HCT116 (cell line): ENCODE data around the gene AUP1. TPM values are rescaled to one million over a fixed set of nuclear protein-coding genes. Genes with fewer than 3 reads are reported as not detected.

Experiments
- ATAC-seq: fragments of 200-7000 bp; cut with Tn5 transposase; 2 replicates; pipeline ENCODE4 v1.9.1; 2020; ENCODE audit warnings: mild to moderate bottlenecking, moderate library complexity
- BruUV-seq: library from RNA; stranded (reverse); fragments of 400-500 nt; replicated peaks from 2 replicates; lab custom pipeline; 2021; lab: Mats Ljungman, UMichigan
- CTCF ChIA-PET: fragments of 300-600 bp; sonication (Branson Sonifier 250); formaldehyde crosslinking; loops from one replicate; lab custom pipeline; 2021; ENCODE audit warnings: antibody characterized with exemption; lab: Charles Lee
- POLR2A ChIA-PET: fragments of 300-600, 350-600 bp; sonication (Branson Sonifier 250); formaldehyde crosslinking; loops from one replicate; lab custom pipeline; 2021; ENCODE audit warnings: antibody characterized with exemption; lab: Charles Lee
- RAD21 ChIA-PET, 2 experiments: fragments of 300-600 bp; sonication (Branson Sonifier 250); formaldehyde crosslinking; loops; one replicate each; lab custom pipeline; 2023; ENCODE audit warnings: low total read pairs in 2 of 2; ENCODE audit not compliant: uncharacterized antibody in 2 of 2, unreplicated experiment in 2 of 2, low non-redundant PET in 1 of 2; lab: Charles Lee
- DNase-seq: peaks from one replicate; pipeline ENCODE4 v3.0.0-alpha.2; 2010; ENCODE audit warnings: low read depth, low spot score
- H2AFZ ChIP-seq: fragments of 200-600 bp; shearing (Covaris generic), sonication (generic); 2 replicates; pipeline ENCODE4 v1.6.1; 2017; ENCODE audit warnings: low read depth, mixed run types, mixed read lengths, antibody characterized with exemption, low read length; ENCODE audit not compliant: poor library complexity, severe bottlenecking
- H3K27ac ChIP-seq: 2 replicates; pipeline ENCODE4 v1.5.1; 2012; ENCODE audit warnings: low read depth, low read length
- H3K27me3 ChIP-seq: fragments of 200-600 bp; sonication (generic); 2 replicates; pipeline ENCODE4 v1.6.1; 2016; ENCODE audit warnings: mixed run types, low read length, mixed read lengths; ENCODE audit not compliant: insufficient read depth
- H3K36me3 ChIP-seq, 2 experiments: fragments of 200-500 bp in 1 of 2; fragments of 200-600 bp in 1 of 2; sonication (Bioruptor generic) in 1 of 2; sonication (generic) in 1 of 2; 2 replicates each; pipeline versions ENCODE4 v1.5.1 to v1.6.1; 2014 to 2016; ENCODE audit warnings: low read length in 2 of 2, inconsistent platforms in 1 of 2, mixed read lengths in 1 of 2, mixed run types in 1 of 2; ENCODE audit not compliant: insufficient read depth in 2 of 2, control insufficient read depth in 1 of 2
- H3K4me1 ChIP-seq, 2 experiments: fragments of 200-600 bp in 1 of 2; sonication (generic) in 1 of 2; 2 replicates each; pipeline versions ENCODE4 v1.5.1 to v1.6.1; 2012 to 2017; ENCODE audit warnings: low read length in 2 of 2, inconsistent platforms in 1 of 2, mild to moderate bottlenecking in 1 of 2, mixed read lengths in 1 of 2, mixed run types in 1 of 2, moderate library complexity in 1 of 2; ENCODE audit not compliant: insufficient read depth in 2 of 2, control insufficient read depth in 1 of 2
- H3K4me2 ChIP-seq: fragments of 200-600 bp; sonication (generic); 2 replicates; pipeline ENCODE4 v1.6.1; 2017; ENCODE audit warnings: mixed run types, low read length, mixed read lengths
- H3K4me3 ChIP-seq, 2 experiments: fragments of 200-600 bp in 1 of 2; sonication (generic) in 1 of 2; replicated peaks in 1 of 2; 2 replicates each; pipeline ENCODE4 v1.5.1; 2011 to 2016; ENCODE audit warnings: low read length in 2 of 2, control low read depth in 1 of 2, low read depth in 1 of 2, mild to moderate bottlenecking in 1 of 2, mixed read lengths in 1 of 2, mixed run types in 1 of 2
- H3K79me2 ChIP-seq: fragments of 200-600 bp; sonication (generic); 2 replicates; pipeline ENCODE4 v1.6.1; 2017; ENCODE audit warnings: mild to moderate bottlenecking, mixed run types, low read length, moderate library complexity, mixed read lengths; ENCODE audit not compliant: insufficient read depth
- H3K9ac ChIP-seq: fragments of 200-600 bp; sonication (generic); 2 replicates; pipeline ENCODE4 v1.6.1; 2016; ENCODE audit warnings: low read length, mixed read lengths
- H3K9me2 ChIP-seq: fragments of 200-600 bp; sonication (generic), shearing (Covaris generic); 2 replicates; pipeline ENCODE4 v1.6.1; 2017; ENCODE audit warnings: mixed run types, mild to moderate bottlenecking, moderate library complexity; ENCODE audit not compliant: insufficient read depth
- H3K9me3 ChIP-seq, 2 experiments: fragments of 200-500 bp in 1 of 2; fragments of 200-600 bp in 1 of 2; sonication (Bioruptor generic) in 1 of 2; sonication (generic) in 1 of 2; 2 replicates each; pipeline ENCODE4 v1.6.1; 2014 to 2017; ENCODE audit warnings: low read length in 2 of 2, mixed read lengths in 2 of 2, inconsistent platforms in 1 of 2, low read depth in 1 of 2, mild to moderate bottlenecking in 1 of 2, mixed run types in 1 of 2, moderate library complexity in 1 of 2; ENCODE audit not compliant: control insufficient read depth in 1 of 2, insufficient read depth in 1 of 2
- H4K20me1 ChIP-seq: fragments of 200-600 bp; sonication (generic), shearing (Covaris generic); 2 replicates; pipeline ENCODE4 v1.6.1; 2017; ENCODE audit warnings: mixed run types, mild to moderate bottlenecking, moderate library complexity; ENCODE audit not compliant: insufficient read depth
- CEBPB ChIP-seq: IDR thresholded peaks from 2 replicates; pipeline ENCODE4 v1.6.1; 2012; ENCODE audit warnings: low read depth
- EGR1 ChIP-seq: IDR thresholded peaks from 2 replicates; pipeline ENCODE4 v1.6.1; 2012; ENCODE audit warnings: low read depth
- ELF1 ChIP-seq: IDR thresholded peaks from 2 replicates; pipeline ENCODE4 v1.6.1; 2012; ENCODE audit warnings: low read depth, borderline replicate concordance
- EZH2phosphoT487 ChIP-seq: fragments of 200-600 bp; IDR thresholded peaks from 2 replicates; pipeline ENCODE4 v1.6.1; 2018; ENCODE audit warnings: antibody characterized with exemption, borderline replicate concordance
- SIN3A ChIP-seq: IDR thresholded peaks from 2 replicates; pipeline ENCODE4 v1.6.1; 2012; ENCODE audit warnings: low read depth
- SP1 ChIP-seq: IDR thresholded peaks from 2 replicates; pipeline ENCODE4 v1.6.1; 2012; ENCODE audit warnings: low read depth
- TCF7L2 ChIP-seq: IDR thresholded peaks from 2 replicates; pipeline ENCODE4 v1.7.0; 2011; ENCODE audit warnings: borderline replicate concordance, inconsistent platforms; ENCODE audit not compliant: insufficient read depth, insufficient read length; ENCODE audit errors: extremely low read depth
- YY1 ChIP-seq: IDR thresholded peaks from 2 replicates; pipeline ENCODE4 v1.6.1; 2011; ENCODE audit warnings: low read length, low read depth, moderate library complexity, mild to moderate bottlenecking; ENCODE audit not compliant: insufficient replicate concordance; ENCODE audit errors: extremely low read depth
- ZFX ChIP-seq: fragments of 450-650 bp; IDR thresholded peaks from 2 replicates; pipeline ENCODE4 v1.6.1; 2017
- ZNF274 ChIP-seq: fragments of 200-500 bp; sonication (Bioruptor generic); IDR thresholded peaks from 2 replicates; pipeline ENCODE4 v1.6.1; 2014; ENCODE audit warnings: mild to moderate bottlenecking, low read depth, low read length, inconsistent platforms
- intact Hi-C: fragments of 100-400 bp; cut with micrococcal nuclease; formaldehyde crosslinking; loops from 2 replicates; pipeline ENCODE4 v1.10.0; 2022
- total RNA-seq: library from RNA; stranded (reverse); gene quantifications from one replicate; pipeline ENCODE4 v1.2.1, GENCODE V29; 2021; ENCODE audit not compliant: unreplicated experiment
- TF ChIP-seq, protein P1 (sequence below), 3 experiments: fragments of 200-600 bp in 1 of 3; sonication (generic) in 1 of 3; IDR thresholded peaks in 2 of 3; conservative IDR thresholded peaks in 1 of 3; 2 replicates each; pipeline ENCODE4 v1.5.1; 2012 to 2017; ENCODE audit warnings: low read depth in 2 of 3, low read length in 2 of 3, antibody characterized with exemption in 1 of 3, borderline replicate concordance in 1 of 3, control low read depth in 1 of 3, mild to moderate bottlenecking in 1 of 3, mixed read lengths in 1 of 3, mixed run types in 1 of 3, moderate library complexity in 1 of 3; ENCODE audit not compliant: insufficient read depth in 1 of 3

AUP1 gene
- total RNA-seq, 1 experiment from 2014 or later = 116 TPM

- no peak for TF ChIP-seq SP1
- TF ChIP-seq ELF1 = no peak
- TF ChIP-seq, protein P1, sequence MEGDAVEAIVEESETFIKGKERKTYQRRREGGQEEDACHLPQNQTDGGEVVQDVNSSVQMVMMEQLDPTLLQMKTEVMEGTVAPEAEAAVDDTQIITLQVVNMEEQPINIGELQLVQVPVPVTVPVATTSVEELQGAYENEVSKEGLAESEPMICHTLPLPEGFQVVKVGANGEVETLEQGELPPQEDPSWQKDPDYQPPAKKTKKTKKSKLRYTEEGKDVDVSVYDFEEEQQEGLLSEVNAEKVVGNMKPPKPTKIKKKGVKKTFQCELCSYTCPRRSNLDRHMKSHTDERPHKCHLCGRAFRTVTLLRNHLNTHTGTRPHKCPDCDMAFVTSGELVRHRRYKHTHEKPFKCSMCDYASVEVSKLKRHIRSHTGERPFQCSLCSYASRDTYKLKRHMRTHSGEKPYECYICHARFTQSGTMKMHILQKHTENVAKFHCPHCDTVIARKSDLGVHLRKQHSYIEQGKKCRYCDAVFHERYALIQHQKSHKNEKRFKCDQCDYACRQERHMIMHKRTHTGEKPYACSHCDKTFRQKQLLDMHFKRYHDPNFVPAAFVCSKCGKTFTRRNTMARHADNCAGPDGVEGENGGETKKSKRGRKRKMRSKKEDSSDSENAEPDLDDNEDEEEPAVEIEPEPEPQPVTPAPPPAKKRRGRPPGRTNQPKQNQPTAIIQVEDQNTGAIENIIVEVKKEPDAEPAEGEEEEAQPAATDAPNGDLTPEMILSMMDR (IDR thresholded peaks at IDR 0.05 in 2 of 3, conservative IDR thresholded peaks at IDR 0.05 in 1 of 3; ENCODE audit: borderline replicate concordance in 1 of 3, insufficient read depth in 1 of 3, low read depth in 2 of 3, low read length in 2 of 3) = no peak
- no peak for TF ChIP-seq ZNF274
- TF ChIP-seq, all 23 proteins: peak for 0
Observed at GRCh38 chr2:74499940-74500577, 29.4 kb downstream of the AUP1 start (continued).

DNA sequence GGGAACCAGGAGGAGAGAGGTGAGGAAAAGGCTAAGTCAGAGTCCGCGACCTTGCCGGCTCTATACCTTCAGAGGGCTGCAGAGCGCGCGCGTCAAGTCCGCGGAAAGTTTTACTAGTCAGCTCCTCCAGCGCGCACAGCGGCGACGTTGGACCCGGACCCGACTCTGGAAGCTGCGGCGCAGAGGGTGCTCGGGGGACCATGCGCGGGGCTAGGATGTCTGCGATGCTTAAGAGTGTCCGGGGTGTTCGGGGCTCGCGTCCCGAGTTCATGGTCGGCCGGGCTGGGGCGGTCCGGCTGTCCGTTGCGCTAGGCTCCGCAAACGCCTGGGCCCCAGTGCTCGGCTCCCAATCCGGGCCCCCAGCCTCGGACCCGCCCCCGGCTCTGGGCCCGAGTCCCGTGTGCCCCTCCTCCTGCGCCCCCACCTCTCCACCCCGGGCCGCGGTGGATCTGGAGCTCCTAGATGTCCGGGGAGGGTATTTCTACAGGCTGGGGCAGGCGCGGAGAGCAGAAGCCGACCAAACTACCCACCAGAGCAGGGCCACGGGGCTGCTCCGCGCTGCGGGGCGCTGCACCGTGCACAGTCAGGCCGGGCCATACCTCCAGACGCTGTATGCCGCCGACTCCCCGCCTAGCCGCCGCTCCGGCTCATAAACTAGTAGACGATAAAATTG lies 30.1 kb downstream of the AUP1 start, which contains the start of gene LBX2:
LBX2 (minus strand) TSS at position 337 of the 673 bp plus-strand sequence; CDS start at position 271, 66 bp downstream.
- H4K20me1 ChIP-seq = no peaks in the 10 kb centered on the region
- BruUV-seq = no TSS peak
- ChIA-PET CTCF (no interaction called here), RAD21 (no interaction called here)
- H2AFZ ChIP-seq = no peak within 1 kb of the TSS
- no peak within 1 kb of the TSS for H3K4me2 ChIP-seq
- no peaks in the 10 kb centered on the region for H3K9me2 ChIP-seq
- H3K4me3 ChIP-seq = no peak within 1 kb of the TSS
- DNase-seq = no peak
- no peaks in the 10 kb centered on the region for H3K27me3 ChIP-seq
- H3K9me3 ChIP-seq = no peaks in the 10 kb centered on the region
- no peaks in the 10 kb centered on the region for H3K79me2 ChIP-seq
- TF ChIP-seq CEBPB = no peak
- TF ChIP-seq YY1 = no peak
- no peak for TF ChIP-seq EZH2phosphoT487
- TF ChIP-seq EGR1 = no peak
- no peak for TF ChIP-seq ZNF274
- TF ChIP-seq SIN3A = no peak
- no peak for TF ChIP-seq ZFX
- TF ChIP-seq TCF7L2 = no peak
- TF ChIP-seq, all 23 proteins: peak for 0
- peaks cover 16 to 34% of the 10 kb centered on the region in 2 experiments for H3K4me1 ChIP-seq
- H3K36me3 ChIP-seq = no peaks in the 10 kb centered on the region
- intact Hi-C loops = no loop called here
- H3K27ac ChIP-seq = no peak within 1 kb of the TSS
- no peak for ATAC-seq
- no peak within 1 kb of the TSS for H3K9ac ChIP-seq
- POLR2A ChIA-PET = no interaction called here
